LNCaP clone FGC (cell line): ENCODE measurements around the gene CASKIN1.

Source experiments
- DNase-seq: peaks from one replicate; pipeline ENCODE4 v3.0.0-alpha.2; 2011; ENCODE audit warnings: low read depth
- H3K4me3 ChIP-seq: 2 replicates; pipeline ENCODE4 v1.5.1; 2011; ENCODE audit warnings: mild to moderate bottlenecking, low read depth, low read length, control low read depth
- CTCF ChIP-seq: IDR thresholded peaks from 2 replicates; pipeline ENCODE4 v1.5.1; 2012; ENCODE audit warnings: mild to moderate bottlenecking; ENCODE audit not compliant: control insufficient read depth, insufficient read depth; ENCODE audit errors: extremely low read depth

CASKIN1 gene

GRCh38 chr16:2184346-2184745 is 12.1 kb downstream of the CASKIN1 start:
- H3K4me3 ChIP-seq, result no peak overlapping the region
- TF ChIP-seq CTCF, result no peak
- DNase-seq, result no peak

- no peak for TF ChIP-seq CTCF
- DNase-seq, result no peak
- no peak overlapping the region for H3K4me3 ChIP-seq
These were observed 12.7 kb downstream of the CASKIN1 start for GRCh38 chr16:2183671-2184070.

- no peak for TF ChIP-seq CTCF
- H3K4me3 ChIP-seq, result no peak overlapping the region
- no peak for DNase-seq
These were observed 14.5 kb downstream of the CASKIN1 start for GRCh38 chr16:2181952-2182351.

GRCh38 chr16:2180962-2181923 is 15.2 kb downstream of the CASKIN1 start:
- H3K4me3 ChIP-seq, result no peak overlapping the region
- DNase-seq, result no peak
- TF ChIP-seq CTCF, result no peak

- no peak for TF ChIP-seq CTCF
- no peak overlapping the region for H3K4me3 ChIP-seq
- DNase-seq, result no peak
These were observed 15.9 kb downstream of the CASKIN1 start for GRCh38 chr16:2180461-2180860.

- TF ChIP-seq CTCF, result no peak
- no peak overlapping the region for H3K4me3 ChIP-seq
- DNase-seq, result no peak
These were observed 16.8 kb downstream of the CASKIN1 start for GRCh38 chr16:2179576-2179975.
